ENCODE measurements around the gene COL5A1.

COL5A1 gene

GRCh38 chr9:134770972-134771971 is 129.7 kb downstream of the COL5A1 start:
- no peak for DNase-seq (ENCODE audit: low read depth)

DNA sequence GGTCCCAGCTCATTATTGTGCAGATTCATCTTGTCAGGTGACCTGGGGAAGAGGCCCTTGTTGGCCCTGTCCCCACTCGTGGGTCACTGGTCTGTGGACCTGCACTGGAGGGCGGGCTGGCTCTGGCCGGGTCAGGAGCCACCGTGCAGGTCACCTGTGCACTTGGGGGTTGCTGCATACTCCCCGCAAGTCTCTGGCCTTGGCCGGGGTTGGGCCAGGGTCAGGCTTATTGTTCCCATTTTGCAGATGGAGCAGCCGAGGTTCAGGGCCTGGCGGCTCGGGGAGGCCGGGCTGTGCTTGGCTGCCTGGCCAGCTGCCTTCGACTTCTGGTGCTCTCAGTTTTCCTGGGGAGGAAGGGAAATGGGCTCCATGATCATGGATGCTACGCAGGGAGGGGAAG is 130.7 kb downstream of the COL5A1 start:
- no peak for DNase-seq (ENCODE audit: low read depth)

GRCh38 chr9:134773842-134774241 is 132.2 kb downstream of the COL5A1 start:
- DNase-seq (ENCODE audit: low read depth) = no peak

DNA sequence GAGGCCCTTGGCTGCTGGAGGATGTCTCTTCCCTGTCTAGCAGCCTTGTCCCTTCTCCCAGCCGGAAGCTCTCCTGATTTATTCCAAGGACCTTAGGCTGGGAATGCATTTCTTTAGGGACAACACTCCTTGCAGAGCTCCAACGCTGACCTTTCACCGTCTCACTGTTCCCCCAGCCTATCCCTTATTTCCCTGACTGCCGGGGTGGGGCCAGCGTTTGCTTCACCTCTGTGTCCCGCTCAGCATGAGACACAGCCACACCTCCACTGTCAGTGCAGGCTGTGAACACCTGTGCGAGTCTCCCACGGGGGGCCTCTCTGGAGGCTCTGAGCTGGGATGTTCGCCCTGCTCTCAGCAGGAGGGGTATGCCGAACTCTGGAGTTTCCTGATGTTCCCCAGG is 132.8 kb downstream of the COL5A1 start:
- no peak for DNase-seq (ENCODE audit: low read depth)

DNA sequence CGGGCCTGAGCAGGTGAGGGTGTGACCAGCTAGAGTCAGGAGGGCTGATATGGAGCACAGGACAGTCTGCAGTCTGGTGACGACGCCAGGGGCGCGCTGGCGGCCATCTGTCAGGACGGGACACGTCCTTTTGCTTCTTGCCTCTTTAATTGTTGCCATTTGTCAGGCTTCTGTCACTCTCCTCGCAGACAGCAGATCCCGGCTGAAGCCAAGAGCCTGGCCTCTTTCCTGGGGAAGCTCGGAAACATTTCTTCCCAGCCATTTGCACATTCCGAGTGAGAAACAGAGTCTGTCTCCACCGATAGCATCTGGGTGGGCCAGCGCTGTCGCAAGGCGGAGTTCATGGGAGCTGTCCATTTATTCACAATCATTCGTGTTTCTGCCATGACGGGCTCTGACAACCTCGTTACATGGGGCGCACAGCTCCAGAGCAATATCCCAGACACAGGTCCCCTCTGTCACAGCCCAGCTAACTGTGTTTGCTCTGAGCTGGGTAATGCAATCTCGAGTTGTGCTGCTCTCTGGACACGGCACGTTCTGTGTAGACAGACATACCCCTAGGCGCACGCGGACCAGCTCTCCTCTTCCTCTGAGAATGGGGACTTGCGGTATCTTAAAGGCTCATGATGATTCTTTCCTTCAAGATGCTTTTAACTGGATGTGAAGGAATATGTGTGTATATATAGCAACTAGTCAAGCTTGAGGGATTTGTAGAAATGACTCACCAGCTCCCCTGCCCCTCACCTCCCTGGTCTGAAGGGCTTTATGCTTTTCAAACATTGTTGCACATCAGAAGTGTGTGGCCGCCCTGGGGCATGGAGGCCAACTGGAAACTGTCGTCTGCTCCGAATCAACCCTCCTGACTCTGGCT is 133.7 kb downstream of the COL5A1 start:
- DNase-seq (ENCODE audit: low read depth) = no peak

- no peak for DNase-seq (ENCODE audit: low read depth)
Observed at GRCh38 chr9:134776080-134776796, 134.6 kb downstream of the COL5A1 start.

GRCh38 chr9:134777153-134777552 is 135.6 kb downstream of the COL5A1 start:
- DNase-seq (ENCODE audit: low read depth) = no peak

DNA sequence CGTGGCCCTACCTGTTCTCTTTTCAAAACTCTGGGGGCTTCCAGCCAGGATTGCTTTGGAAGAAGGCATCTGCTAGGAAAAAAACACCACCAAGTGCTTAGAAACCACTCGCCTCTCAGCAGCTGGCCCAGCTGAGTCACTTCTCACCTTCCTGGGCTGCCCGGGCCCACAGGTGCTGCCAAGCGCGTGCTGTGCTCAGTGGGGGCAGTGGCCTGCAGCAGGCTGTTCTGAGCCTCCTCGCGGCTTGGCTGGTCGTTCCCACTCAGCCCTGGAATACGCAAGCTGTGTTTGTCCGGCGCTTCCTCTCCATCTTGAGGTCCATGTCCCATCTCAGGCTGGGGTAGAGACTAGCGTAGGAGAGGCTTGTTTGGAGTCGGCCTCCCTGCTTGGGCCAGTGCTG is 136.6 kb downstream of the COL5A1 start:
- no peak for DNase-seq (ENCODE audit: low read depth)

DNA sequence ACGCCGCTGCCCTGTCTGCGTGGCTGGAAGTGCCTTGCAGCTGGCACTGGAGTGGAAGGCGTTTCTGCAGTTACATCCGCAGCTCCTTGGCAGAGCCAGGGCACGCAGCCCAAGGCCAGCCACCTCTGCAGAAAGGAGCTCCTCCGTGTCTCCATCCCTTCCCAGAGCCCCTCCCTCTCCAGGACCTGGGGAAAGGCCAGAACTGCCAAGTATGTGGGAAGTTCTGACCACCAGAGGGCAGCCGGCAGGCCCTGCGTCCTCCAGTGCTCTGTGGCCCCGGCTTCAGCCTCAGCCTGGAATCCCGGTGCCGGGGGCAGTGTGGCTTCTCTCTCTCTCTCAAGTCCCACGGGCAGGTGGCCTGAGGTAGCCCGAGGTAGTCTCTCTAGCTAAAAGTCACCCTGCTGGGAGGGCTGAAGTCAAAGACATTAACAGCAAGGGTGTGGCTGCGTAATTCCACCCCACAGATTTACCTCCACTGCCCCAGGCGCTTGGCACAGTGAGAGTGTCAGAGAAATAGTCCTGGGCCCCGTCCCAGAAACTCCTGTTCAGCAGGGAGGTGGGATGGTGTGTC is 137.3 kb downstream of the COL5A1 start:
- no peak for DNase-seq (ENCODE audit: low read depth)

- no peak for DNase-seq (ENCODE audit: low read depth)
Observed at GRCh38 chr9:134779640-134780039, 138.0 kb downstream of the COL5A1 start.

DNA sequence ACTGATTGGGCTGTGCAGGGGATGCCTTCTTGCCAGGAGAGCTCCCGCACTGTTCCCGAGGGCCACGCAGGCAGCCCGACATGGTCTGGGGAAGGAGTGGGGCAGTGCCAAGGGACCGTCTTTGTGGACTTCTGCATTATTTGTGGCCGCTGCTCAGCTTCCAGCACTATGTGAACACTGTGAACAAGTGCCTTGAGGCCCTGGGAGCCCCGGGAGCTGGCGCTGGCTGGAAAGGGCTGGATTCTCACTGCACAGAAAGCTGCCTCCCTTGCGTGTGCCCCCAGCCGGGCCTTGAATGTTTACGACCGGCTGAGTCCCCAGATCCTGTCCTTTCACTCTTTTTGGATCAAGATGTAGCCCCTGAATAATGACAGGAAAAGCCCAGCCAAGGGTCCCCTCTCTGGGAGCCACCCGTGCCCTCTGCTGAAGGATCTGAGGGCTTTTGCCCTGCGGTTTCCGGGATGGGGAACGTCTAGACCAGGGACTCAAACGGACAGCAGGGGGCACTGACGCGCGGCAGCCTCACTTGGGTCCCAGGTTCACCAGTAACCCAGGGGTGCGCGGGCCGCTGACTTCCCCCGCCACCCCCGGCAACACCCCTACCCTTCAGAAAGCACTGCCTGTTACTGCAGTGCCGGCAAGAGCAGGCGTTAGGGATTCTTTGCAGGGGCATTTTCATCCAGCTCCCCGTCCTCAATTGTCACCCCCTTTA is 140.1 kb downstream of the COL5A1 start:
- no peak for DNase-seq (ENCODE audit: low read depth)

- no peak for DNase-seq (ENCODE audit: low read depth)
Observed at GRCh38 chr9:134782921-134783698, 141.5 kb downstream of the COL5A1 start.

DNA sequence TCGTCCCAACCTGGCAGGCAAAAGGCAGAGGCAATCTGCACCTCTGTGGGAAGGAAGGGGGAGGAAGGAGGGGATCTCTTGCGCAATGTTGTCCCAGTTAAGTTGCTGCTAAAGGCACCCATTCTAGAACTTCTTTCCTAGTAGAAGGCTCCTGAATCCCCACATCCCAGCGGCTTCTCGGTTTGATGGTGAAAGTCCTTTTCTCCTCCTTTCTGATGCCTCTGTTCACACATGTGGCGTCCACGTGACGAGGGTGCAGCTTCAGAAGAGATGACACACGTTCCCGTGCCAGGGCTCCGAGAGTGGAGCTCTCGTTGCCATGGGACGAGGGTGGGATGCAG is 142.1 kb downstream of the COL5A1 start:
- DNase-seq (ENCODE audit: low read depth) = no peak

DNA sequence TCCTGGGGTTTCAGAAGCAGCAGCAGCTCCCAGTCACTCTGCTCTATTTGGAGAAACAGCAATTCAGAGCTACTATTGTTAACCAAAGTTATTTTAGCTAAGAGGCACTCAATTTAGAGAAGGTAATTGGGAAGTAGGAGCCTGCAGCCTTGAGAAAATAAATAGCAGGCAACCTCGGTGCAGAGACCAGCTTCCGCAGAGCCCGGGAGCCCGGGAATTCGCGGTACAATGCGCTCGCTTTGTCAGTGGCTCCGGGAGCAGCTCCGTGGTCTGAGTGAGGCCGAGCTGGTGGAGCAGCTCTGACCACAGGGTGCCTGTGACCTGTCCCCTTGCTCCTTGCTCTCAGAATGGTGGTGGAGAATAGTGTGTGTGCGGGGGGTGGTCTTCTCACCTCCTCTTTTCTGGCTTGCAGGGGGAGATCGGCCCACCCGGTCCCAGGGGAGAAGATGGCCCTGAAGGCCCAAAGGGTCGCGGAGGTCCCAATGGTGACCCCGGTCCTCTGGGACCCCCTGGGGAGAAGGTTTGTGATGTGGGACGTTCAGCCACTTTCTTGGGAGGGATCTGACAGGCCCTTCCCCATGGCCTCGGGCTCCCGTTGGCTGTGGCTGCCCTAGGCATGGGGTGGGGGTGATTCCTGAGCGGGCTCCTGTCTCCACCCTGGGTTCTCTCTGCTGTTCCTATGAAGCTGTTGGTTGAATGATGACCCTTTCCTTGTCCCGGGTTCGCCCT is 143.1 kb downstream of the COL5A1 start:
- DNase-seq (ENCODE audit: low read depth) = no peak

GRCh38 chr9:134785325-134786108 is 143.9 kb downstream of the COL5A1 start:
- DNase-seq (ENCODE audit: low read depth) = no peak

- DNase-seq (ENCODE audit: low read depth) = no peak
Observed at GRCh38 chr9:134787601-134788531, 146.3 kb downstream of the COL5A1 start.

GRCh38 chr9:134789168-134789567 is 147.6 kb downstream of the COL5A1 start:
- no peak for DNase-seq (ENCODE audit: low read depth)

GRCh38 chr9:134791009-134791408 is 149.4 kb downstream of the COL5A1 start:
- DNase-seq (ENCODE audit: low read depth) = no peak

All from stimulated activated CD8-positive, alpha-beta memory T cell treated with anti-CD3 and anti-CD28 coated beads, Interleukin-15, amount 100 ng/mL, for 1 hour (primary cell).